Right cardiac atrium (tissue), 5 donors: ENCODE data around the gene CTPS2. TPM values are rescaled to one million over a fixed set of nuclear protein-coding genes. Genes with fewer than 3 reads are reported as not detected.

ENCODE experiments used
- ATAC-seq, 2 donors: fragments of 200-7000 bp; cut with Tn5 transposase; one replicate each; pipeline versions ENCODE4 v1.8.0 to v1.9.1; 2020; ENCODE audit warnings: moderate library complexity in 2 of 2, mild to moderate bottlenecking in 1 of 2
- DNase-seq, 3 donors: peaks; one replicate each; pipeline ENCODE4 v3.0.0-alpha.2; 2020
- H3K27ac ChIP-seq: one replicate; pipeline ENCODE4 v1.5.1; 2013; ENCODE audit warnings: mild to moderate bottlenecking, low read length, control low read depth, moderate library complexity
- H3K27me3 ChIP-seq: one replicate; pipeline ENCODE4 v1.6.1; 2013; ENCODE audit not compliant: control insufficient read depth, insufficient read depth
- H3K4me1 ChIP-seq: one replicate; pipeline ENCODE4 v1.6.1; 2013; ENCODE audit warnings: low read length; ENCODE audit not compliant: control insufficient read depth, insufficient read depth
- H3K4me3 ChIP-seq: one replicate; pipeline ENCODE4 v1.5.1; 2013; ENCODE audit warnings: low read length, control low read depth
- H3K9me3 ChIP-seq: one replicate; pipeline ENCODE4 v1.6.1; 2013; ENCODE audit warnings: low read length; ENCODE audit not compliant: control insufficient read depth
- WGBS: extraction: QIAGEN DNeasy Blood & Tissue Kit; methylation state at CpG from one replicate; pipeline ENCODE4 v1.1.7; 2013; 5-methylcytosine and 5-hydroxymethylcytosine counted together
- intact Hi-C, 4 donors: fragments of 100-400 bp; cut with DNase I; formaldehyde crosslinking; loops; one replicate each; pipeline versions ENCODE4 v1.11.0 to v1.14.0; 2022 to 2023
- polyA plus RNA-seq: library from polyadenylated mRNA; stranded (reverse); fragments of 200-250 nt; gene quantifications from one replicate; pipeline ENCODE4 v1.2.3, GENCODE V29; 2013
- total RNA-seq, 4 donors: library from RNA; stranded (reverse); fragmentation: NEBNext Ultra II Directional; extraction: Animal tissue kit (Norgen Biotek cat#: 25700); gene quantifications; one replicate each; pipeline ENCODE4 v1.2.1, GENCODE V29; 2021
- donor health status: healthy with polysubstance abuse.
- donor health status: DM: no; HTN: yes; CAD: no.
- donor health status: DM: no; HTN: no; CAD: no.
- donor health status: DM: no; HTN: yes; CAD: no; lungs with severe emphysema.
- donor health status: DM: yes; HTN: yes; CAD: no.

The CTPS2 gene
- total and polyA plus RNA-seq, 5 donors = 4.0 to 6.8 (median 6.1) TPM

GRCh38 chrX:16654093-16654492 lies 58.4 kb downstream of the CTPS2 start:
- intact Hi-C loops = no loop called here
- DNase-seq (no peak), ATAC-seq (no peak)
- Histone ChIP-seq H3K27ac (no peak overlapping the region), H3K9me3 (no peaks in the 10 kb centered on the region), H3K4me1 (no peaks in the 10 kb centered on the region), H3K4me3 (no peak overlapping the region), H3K27me3 (no peaks in the 10 kb centered on the region)
- WGBS = 96% methylated on average over 3 of the region's 3 CpGs

GRCh38 chrX:16653424-16653823 lies 59.0 kb downstream of the CTPS2 start:
- DNase-seq (no peak), ATAC-seq (no peak)
- WGBS = 91% methylated on average over 7 of the region's 7 CpGs
- Histone ChIP-seq H3K4me1 (no peaks in the 10 kb centered on the region), H3K9me3 (no peaks in the 10 kb centered on the region), H3K4me3 (no peak overlapping the region), H3K27me3 (no peaks in the 10 kb centered on the region), H3K27ac (no peak overlapping the region)
- intact Hi-C loops = no loop called here

DNA sequence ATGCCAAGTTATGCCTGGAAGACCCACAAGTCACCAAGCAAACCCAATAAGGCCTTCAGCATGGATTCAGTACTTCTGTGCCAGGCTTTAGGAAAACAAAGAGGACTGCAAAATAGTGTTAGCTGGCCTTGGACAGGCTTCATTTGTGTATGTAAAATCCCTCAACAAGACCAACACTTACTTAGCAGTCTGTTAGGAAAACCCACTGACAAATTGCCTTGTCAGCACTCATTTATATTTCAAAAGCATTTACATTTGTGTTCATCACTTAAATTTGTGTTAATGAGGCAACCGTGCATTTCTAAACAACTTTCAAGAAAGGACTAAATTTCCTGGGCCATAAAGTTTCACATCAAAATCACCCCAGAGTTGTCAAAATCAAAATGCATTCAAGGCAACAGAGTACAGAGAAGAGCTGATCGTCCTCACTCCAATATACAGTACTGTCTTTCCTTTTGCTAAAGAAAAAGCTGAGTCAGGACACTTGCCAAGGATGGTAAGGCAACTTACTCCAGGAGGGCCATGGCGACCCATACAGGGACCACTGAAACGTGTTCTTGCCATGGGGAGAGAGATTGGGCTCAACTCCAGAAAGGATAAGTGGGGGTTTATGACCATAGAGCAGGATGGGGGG lies 61.0 kb downstream of the CTPS2 start:
- H3K4me1 ChIP-seq = no peaks in the 10 kb centered on the region
- intact Hi-C loops = no loop called here
- DNase-seq = no peak
- no peaks in the 10 kb centered on the region for H3K9me3 ChIP-seq
- no peaks in the 10 kb centered on the region for H3K27me3 ChIP-seq
- no peak overlapping the region for H3K27ac ChIP-seq
- H3K4me3 ChIP-seq = no peak overlapping the region
- no peak for ATAC-seq
- WGBS = 89% methylated on average over 4 of the region's 4 CpGs

DNA sequence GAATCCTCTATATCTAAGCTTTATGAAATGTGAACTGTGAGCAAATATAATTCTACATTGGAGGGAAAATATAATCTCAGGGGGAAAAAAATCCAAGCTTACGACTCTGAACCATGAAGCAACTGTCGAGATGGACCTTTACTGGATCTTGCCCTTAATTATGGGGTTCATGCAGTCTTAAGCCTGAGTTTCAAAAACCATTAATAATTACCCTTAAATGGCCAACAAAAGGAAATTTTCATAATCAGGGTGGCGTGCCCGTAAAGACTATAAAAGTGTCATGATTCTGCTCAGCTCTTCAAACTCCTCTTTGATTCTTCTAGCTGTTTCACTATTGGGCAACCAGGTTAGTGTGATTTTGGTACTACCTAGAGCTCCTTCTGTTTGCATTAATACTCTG lies 62.6 kb downstream of the CTPS2 start, which contains the start of gene S100G:
S100G (plus strand) TSS at position 301 of the 400 bp plus-strand sequence. CDS start 849 bp downstream, outside the sequence.
- intact Hi-C loops = no loop called here
- no peak for ATAC-seq
- WGBS = 96% methylated on average over 4 of the region's 4 CpGs
- no peak for DNase-seq
- Histone ChIP-seq H3K27me3 (no peaks in the 10 kb centered on the region), H3K4me1 (no peaks in the 10 kb centered on the region), H3K27ac (no peak within 1 kb of the TSS), H3K4me3 (no peak within 1 kb of the TSS), H3K9me3 (no peaks in the 10 kb centered on the region)

DNA sequence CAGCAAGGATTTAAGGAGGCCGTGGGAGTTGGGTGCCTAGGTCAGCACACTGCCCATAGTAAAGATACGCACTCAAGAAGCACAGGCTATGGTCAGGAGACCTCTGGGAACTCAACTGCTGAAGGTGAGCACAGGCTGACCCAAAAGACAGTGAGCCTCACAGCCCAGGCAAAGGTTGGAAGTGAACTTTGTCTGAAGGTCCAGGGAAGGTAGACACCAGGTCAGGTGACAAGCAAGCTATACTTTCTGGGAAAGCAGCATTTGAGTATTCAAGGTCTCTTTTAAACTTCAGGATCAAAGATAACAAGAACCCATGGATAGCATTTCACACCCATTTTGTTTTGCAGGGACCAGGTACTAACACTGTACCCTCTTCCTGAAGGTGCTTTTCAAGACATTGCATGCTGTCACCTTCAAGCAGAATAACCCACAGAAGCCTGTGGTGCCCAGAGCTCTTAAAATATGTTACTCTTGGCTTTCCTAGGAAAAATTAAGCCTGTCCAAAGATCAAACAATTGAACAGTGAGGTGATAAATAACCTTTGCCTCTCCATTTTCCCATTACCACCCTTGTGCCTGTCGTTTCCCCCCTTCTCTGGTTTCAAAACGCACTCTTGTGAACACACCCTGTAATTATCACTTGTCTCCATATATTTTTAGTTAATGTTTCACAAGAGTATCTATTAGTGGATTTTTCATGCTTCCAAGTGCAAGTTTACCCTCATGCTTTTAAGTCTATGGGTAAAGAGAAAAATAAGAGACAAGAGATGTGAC lies 65.9 kb downstream of the CTPS2 start:
- Histone ChIP-seq H3K4me1 (no peaks in the 10 kb centered on the region), H3K4me3 (no peak overlapping the region), H3K27me3 (no peaks in the 10 kb centered on the region), H3K9me3 (no peaks in the 10 kb centered on the region), H3K27ac (no peak overlapping the region)
- DNase-seq (no peak), ATAC-seq (no peak)
- 97% methylated on average over 4 of the region's 4 CpGs for WGBS
- intact Hi-C loops = no loop called here

- H3K27me3 ChIP-seq = no peaks in the 10 kb centered on the region
- no peak overlapping the region for H3K27ac ChIP-seq
- intact Hi-C loops = no loop called here
- no peaks in the 10 kb centered on the region for H3K9me3 ChIP-seq
- WGBS = 85% methylated on average over 5 of the region's 5 CpGs
- DNase-seq (no peak), ATAC-seq (no peak)
- H3K4me3 ChIP-seq = no peak overlapping the region
- H3K4me1 ChIP-seq = no peaks in the 10 kb centered on the region
Measured at GRCh38 chrX:16643176-16643575, 69.3 kb downstream of the CTPS2 start.

DNA sequence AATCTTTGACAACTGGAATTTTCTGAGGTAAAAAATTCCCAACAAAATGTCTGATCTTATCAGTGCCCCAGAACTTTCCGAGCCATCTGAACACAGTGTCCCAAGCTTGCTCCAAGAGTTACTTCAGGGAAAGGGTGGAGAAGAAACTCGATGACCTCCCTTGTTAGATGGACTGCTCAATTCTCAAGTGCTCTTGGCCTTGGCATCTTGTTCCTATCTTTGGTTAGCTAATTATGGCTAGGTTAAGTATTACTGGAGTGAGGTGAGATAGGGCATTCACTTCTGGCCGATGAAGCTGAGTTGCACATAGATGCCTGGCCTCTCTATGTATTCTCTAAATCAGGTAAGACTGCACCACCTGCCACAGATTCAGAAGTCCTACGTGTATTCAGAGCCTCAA lies 71.6 kb downstream of the CTPS2 start:
- Histone ChIP-seq H3K27ac (no peak overlapping the region), H3K9me3 (no peaks in the 10 kb centered on the region), H3K4me1 (no peaks in the 10 kb centered on the region), H3K4me3 (no peak overlapping the region), H3K27me3 (no peaks in the 10 kb centered on the region)
- WGBS = 70% methylated on average over 4 of the region's 4 CpGs
- intact Hi-C loops = no loop called here
- ATAC-seq = no peak
- no peak for DNase-seq

DNA sequence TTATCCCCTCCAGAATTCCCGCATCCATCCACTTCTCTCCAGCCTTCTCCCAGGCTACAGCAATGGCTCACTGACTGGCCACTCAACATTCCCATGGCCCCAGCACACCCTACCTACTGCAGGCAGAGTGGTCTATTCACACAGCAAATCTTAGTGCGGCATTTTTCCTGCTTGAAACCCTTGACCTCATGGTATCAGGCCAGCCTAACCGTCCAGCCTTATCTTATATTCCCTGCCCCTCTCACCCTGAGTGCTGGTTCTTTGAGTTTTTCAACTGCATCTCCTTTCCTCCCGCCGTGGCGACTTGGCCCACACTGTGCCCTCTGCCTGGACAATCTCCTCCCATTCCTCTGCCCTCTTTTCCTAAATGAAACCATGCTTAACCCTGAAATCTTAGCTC lies 72.5 kb downstream of the CTPS2 start:
- Histone ChIP-seq H3K4me3 (no peak overlapping the region), H3K4me1 (no peaks in the 10 kb centered on the region), H3K9me3 (no peaks in the 10 kb centered on the region), H3K27ac (no peak overlapping the region), H3K27me3 (no peaks in the 10 kb centered on the region)
- DNase-seq (no peak), ATAC-seq (no peak)
- 84% methylated on average over 6 of the region's 6 CpGs for WGBS
- intact Hi-C loops = no loop called here

DNA sequence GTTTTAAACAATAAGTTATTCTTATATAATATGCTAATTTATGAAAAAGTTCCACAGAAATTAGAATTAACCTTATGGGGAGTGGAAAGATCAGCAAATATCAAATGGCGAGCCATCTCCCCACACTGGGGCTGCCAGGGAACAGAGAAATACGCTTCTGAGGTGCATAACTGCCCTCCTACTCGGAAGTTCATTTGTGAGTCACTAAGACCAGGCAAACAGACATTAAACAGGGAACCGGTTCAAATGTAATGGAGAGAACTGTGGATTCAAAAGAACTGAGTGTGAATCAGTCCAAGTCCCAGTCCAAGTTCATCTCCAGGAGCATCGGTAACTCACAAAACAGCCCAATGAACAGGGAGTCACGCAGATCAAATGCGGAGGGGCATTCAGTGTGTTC lies 73.9 kb downstream of the CTPS2 start:
- no peak overlapping the region for H3K27ac ChIP-seq
- H3K9me3 ChIP-seq = no peaks in the 10 kb centered on the region
- no peaks in the 10 kb centered on the region for H3K4me1 ChIP-seq
- H3K27me3 ChIP-seq = no peaks in the 10 kb centered on the region
- no peak for ATAC-seq
- H3K4me3 ChIP-seq = no peak overlapping the region
- WGBS = 97% methylated on average over 7 of the region's 7 CpGs
- no peak for DNase-seq
- intact Hi-C loops = no loop called here

DNA sequence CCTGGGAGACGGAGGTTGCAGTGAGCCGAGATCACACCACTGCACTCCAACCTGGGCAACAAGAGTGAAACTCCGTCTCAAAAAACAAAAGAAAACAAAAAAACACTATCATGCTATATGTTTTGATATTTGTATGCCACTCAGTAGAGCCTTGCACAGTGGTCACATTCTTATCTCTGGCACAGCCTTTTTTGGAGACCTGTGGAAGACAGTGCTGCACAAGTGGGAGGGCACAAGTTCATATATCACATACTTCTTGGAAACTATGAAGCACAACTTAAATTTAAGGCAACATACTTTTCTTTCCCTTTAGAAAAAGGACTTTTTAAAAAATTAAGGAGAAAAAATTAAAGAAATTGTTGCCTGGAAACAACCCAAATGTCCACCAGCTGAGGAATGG lies 76.9 kb downstream of the CTPS2 start:
- WGBS = 100% methylated on average over 3 of the region's 3 CpGs
- ATAC-seq = no peak
- H3K27me3 ChIP-seq = no peaks in the 10 kb centered on the region
- no peaks in the 10 kb centered on the region for H3K9me3 ChIP-seq
- H3K27ac ChIP-seq = no peak overlapping the region
- no peak overlapping the region for H3K4me3 ChIP-seq
- no peaks in the 10 kb centered on the region for H3K4me1 ChIP-seq
- intact Hi-C loops = no loop called here
- DNase-seq = no peak

DNA sequence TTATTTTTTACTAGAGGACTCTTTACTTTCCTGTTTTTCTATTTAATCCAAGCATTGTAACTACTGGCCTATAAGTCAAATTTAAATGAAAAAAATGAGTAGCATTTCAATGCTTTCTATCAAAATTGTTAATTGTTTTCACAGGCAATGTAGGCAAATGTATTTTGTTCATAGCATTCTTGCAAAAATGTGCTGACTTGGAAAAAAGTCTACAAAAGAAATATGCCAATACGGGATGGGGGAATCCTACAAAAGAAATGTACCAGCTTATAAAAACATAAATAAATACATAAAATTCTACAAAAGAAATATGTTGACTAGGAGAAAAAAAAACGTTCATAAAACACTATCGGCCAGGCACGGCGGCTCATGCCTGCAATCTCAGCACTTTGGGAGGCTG lies 77.4 kb downstream of the CTPS2 start:
- Histone ChIP-seq H3K4me3 (no peak overlapping the region), H3K27me3 (no peaks in the 10 kb centered on the region), H3K4me1 (no peaks in the 10 kb centered on the region), H3K27ac (no peak overlapping the region), H3K9me3 (no peaks in the 10 kb centered on the region)
- intact Hi-C loops = no loop called here
- DNase-seq (no peak), ATAC-seq (no peak)
- 92% methylated on average over 5 of the region's 5 CpGs for WGBS
